H9 (cell line): ENCODE results near the gene CR1L. TPM values are rescaled to one million over a fixed set of nuclear protein-coding genes. Genes with fewer than 3 reads are reported as not detected.
A peak's percentile ranks its signal among the peaks of the same experiment; 100 is the strongest.

ENCODE experiments used
- DNase-seq: peaks from one replicate; pipeline ENCODE4 v3.0.0-alpha.2; 2017
- H2AFZ ChIP-seq: one replicate; pipeline ENCODE4 v1.6.1; 2013; ENCODE audit warnings: mild to moderate bottlenecking, low read length, control low read depth, moderate library complexity
- H2AK5ac ChIP-seq: 2 replicates; pipeline ENCODE4 v1.6.1; 2013; ENCODE audit warnings: low read length, control low read depth, mixed read lengths; ENCODE audit not compliant: insufficient read length
- H2BK120ac ChIP-seq: one replicate; pipeline ENCODE4 v1.6.1; 2013; ENCODE audit warnings: low read depth, mild to moderate bottlenecking, low read length, control low read depth, inconsistent platforms; ENCODE audit not compliant: poor library complexity, severe bottlenecking
- H2BK12ac ChIP-seq: 2 replicates; pipeline ENCODE4 v1.6.1; 2013; ENCODE audit warnings: low read length, control low read depth, mixed read lengths, low read depth; ENCODE audit not compliant: insufficient read length
- H2BK15ac ChIP-seq: 2 replicates; pipeline ENCODE4 v1.6.1; 2013; ENCODE audit warnings: low read depth, low read length, control low read depth
- H2BK20ac ChIP-seq: one replicate; pipeline ENCODE4 v1.6.1; 2013; ENCODE audit warnings: low read depth, mild to moderate bottlenecking, low read length, control low read depth, inconsistent platforms; ENCODE audit not compliant: poor library complexity, severe bottlenecking
- H2BK5ac ChIP-seq: 2 replicates; pipeline ENCODE4 v1.6.1; 2013; ENCODE audit warnings: low read length, control low read depth, mixed read lengths; ENCODE audit not compliant: insufficient read length
- H3K14ac ChIP-seq: 2 replicates; pipeline ENCODE4 v1.6.1; 2013; ENCODE audit warnings: low read length, control low read depth; ENCODE audit not compliant: insufficient read depth
- H3K18ac ChIP-seq: 2 replicates; pipeline ENCODE4 v1.6.1; 2013; ENCODE audit warnings: low read depth, mild to moderate bottlenecking, mixed read lengths, low read length, control low read depth; ENCODE audit not compliant: insufficient read length
- H3K23ac ChIP-seq: 2 replicates; pipeline ENCODE4 v1.6.1; 2013; ENCODE audit warnings: low read length, control low read depth, mixed read lengths, low read depth; ENCODE audit not compliant: insufficient read length
- H3K23me2 ChIP-seq: 2 replicates; pipeline ENCODE4 v1.6.1; 2013; ENCODE audit warnings: low read depth, mild to moderate bottlenecking, mixed read lengths, low read length, control low read depth; ENCODE audit not compliant: insufficient read length, poor library complexity, severe bottlenecking
- H3K27ac ChIP-seq: 2 replicates; pipeline ENCODE4 v1.5.1; 2013; ENCODE audit warnings: low read length, control low read depth, mixed read lengths, low read depth; ENCODE audit not compliant: insufficient read length
- H3K27me3 ChIP-seq: 2 replicates; pipeline ENCODE4 v1.6.1; 2013; ENCODE audit warnings: low read length, control low read depth, inconsistent platforms; ENCODE audit not compliant: insufficient read depth
- H3K4ac ChIP-seq: 2 replicates; pipeline ENCODE4 v1.6.1; 2013; ENCODE audit warnings: low read depth, mild to moderate bottlenecking, control low read depth, inconsistent platforms, low read length, moderate library complexity
- H3K4me1 ChIP-seq: 2 replicates; pipeline ENCODE4 v1.6.1; 2013; ENCODE audit warnings: low read length, control low read depth, inconsistent platforms; ENCODE audit not compliant: insufficient read depth
- H3K4me2 ChIP-seq: 2 replicates; pipeline ENCODE4 v1.6.1; 2013; ENCODE audit warnings: low read length, control low read depth, mixed read lengths; ENCODE audit not compliant: insufficient read length, insufficient read depth
- H3K56ac ChIP-seq: 2 replicates; pipeline ENCODE4 v1.6.1; 2013; ENCODE audit warnings: low read depth, mild to moderate bottlenecking, mixed read lengths, low read length, control low read depth; ENCODE audit not compliant: insufficient read length
- H3K79me1 ChIP-seq: 2 replicates; pipeline ENCODE4 v1.6.1; 2013; ENCODE audit warnings: low read depth, mild to moderate bottlenecking, moderate library complexity, low read length, control low read depth, inconsistent platforms; ENCODE audit not compliant: insufficient read depth, poor library complexity, severe bottlenecking
- H3K79me2 ChIP-seq: 2 replicates; pipeline ENCODE4 v1.6.1; 2013; ENCODE audit warnings: low read length, control low read depth, inconsistent platforms; ENCODE audit not compliant: insufficient read depth
- H3K9ac ChIP-seq: 2 replicates; pipeline ENCODE4 v1.6.1; 2013; ENCODE audit warnings: low read length, control low read depth, mixed read lengths; ENCODE audit not compliant: insufficient read length; ENCODE audit errors: extremely low read depth
- H3K9me3 ChIP-seq: one replicate; pipeline ENCODE4 v1.6.1; 2013; ENCODE audit warnings: low read depth, low read length, inconsistent platforms; ENCODE audit not compliant: control insufficient read depth
- H3T11ph ChIP-seq: one replicate; pipeline ENCODE4 v1.6.1; 2013; ENCODE audit warnings: mild to moderate bottlenecking, low read length, control low read depth, inconsistent platforms
- H4K20me1 ChIP-seq: one replicate; pipeline ENCODE4 v1.6.1; 2013; ENCODE audit not compliant: control insufficient read depth, insufficient read length, insufficient read depth
- H4K5ac ChIP-seq: 2 replicates; pipeline ENCODE4 v1.6.1; 2013; ENCODE audit warnings: low read depth, mild to moderate bottlenecking, mixed read lengths, low read length, control low read depth; ENCODE audit not compliant: insufficient read length
- H4K8ac ChIP-seq: replicated peaks from 2 replicates; pipeline ENCODE4 v1.6.1; 2013; ENCODE audit warnings: low read length, control low read depth, mixed read lengths, low read depth; ENCODE audit not compliant: insufficient read length
- H4K91ac ChIP-seq: 2 replicates; pipeline ENCODE4 v1.6.1; 2013; ENCODE audit warnings: low read depth, mild to moderate bottlenecking, moderate library complexity, mixed read lengths, low read length, control low read depth; ENCODE audit not compliant: insufficient read length
- H3K27ac Mint-ChIP-seq, 3 experiments: 2 replicates in 2 of 3; 3 replicates in 1 of 3; pipeline ENCODE4 v1.8.0; 2020 to 2021; ENCODE audit warnings: mixed read lengths in 3 of 3, mild to moderate bottlenecking in 1 of 3, moderate library complexity in 1 of 3
- H3K27me3 Mint-ChIP-seq: 2 replicates; pipeline ENCODE4 v1.8.0; 2021; ENCODE audit warnings: low read depth, mild to moderate bottlenecking, moderate library complexity, mixed read lengths
- H3K36me3 Mint-ChIP-seq, 3 experiments: 2 replicates in 2 of 3; 3 replicates in 1 of 3; pipeline ENCODE4 v1.8.0; 2020 to 2021; ENCODE audit warnings: low read depth in 3 of 3, mixed read lengths in 3 of 3; ENCODE audit not compliant: insufficient read depth in 1 of 3
- H3K4me1 Mint-ChIP-seq, 2 experiments: 2 replicates each; pipeline ENCODE4 v1.8.0; 2020; ENCODE audit warnings: mixed read lengths in 2 of 2
- H3K4me3 Mint-ChIP-seq, 2 experiments: 2 replicates in 1 of 2; 3 replicates in 1 of 2; pipeline ENCODE4 v1.8.0; 2020 to 2021; ENCODE audit warnings: mild to moderate bottlenecking in 2 of 2, mixed read lengths in 2 of 2, moderate library complexity in 1 of 2
- H3K9me3 Mint-ChIP-seq, 2 experiments: 2 replicates in 1 of 2; 3 replicates in 1 of 2; pipeline ENCODE4 v1.8.0; 2020; ENCODE audit warnings: mild to moderate bottlenecking in 2 of 2, mixed read lengths in 2 of 2, moderate library complexity in 1 of 2
- WGBS: extraction: QIAGEN DNeasy Blood & Tissue Kit; methylation state at CpG from one replicate; pipeline ENCODE4 v1.1.7; 2013; ENCODE audit warnings: missing lambda C conversion rate, low lambda C conversion rate, mixed read lengths; ENCODE audit not compliant: insufficient read length; ENCODE audit errors: extremely low coverage; 5-methylcytosine and 5-hydroxymethylcytosine counted together
- total RNA-seq: library from RNA; stranded (reverse); gene quantifications from 2 replicates; pipeline ENCODE4 v1.2.1, GENCODE V29; 2021
- TF ChIP-seq, protein P1 (sequence below): fragments of 200-600 bp; sonication (generic); conservative IDR thresholded peaks from 3 replicates; pipeline ENCODE4 v1.8.0; 2021; ENCODE audit warnings: antibody characterized with exemption, mild to moderate bottlenecking

The CR1L gene
- total RNA-seq, 1 experiment from 2014 or later, result 0.37 TPM

DNA sequence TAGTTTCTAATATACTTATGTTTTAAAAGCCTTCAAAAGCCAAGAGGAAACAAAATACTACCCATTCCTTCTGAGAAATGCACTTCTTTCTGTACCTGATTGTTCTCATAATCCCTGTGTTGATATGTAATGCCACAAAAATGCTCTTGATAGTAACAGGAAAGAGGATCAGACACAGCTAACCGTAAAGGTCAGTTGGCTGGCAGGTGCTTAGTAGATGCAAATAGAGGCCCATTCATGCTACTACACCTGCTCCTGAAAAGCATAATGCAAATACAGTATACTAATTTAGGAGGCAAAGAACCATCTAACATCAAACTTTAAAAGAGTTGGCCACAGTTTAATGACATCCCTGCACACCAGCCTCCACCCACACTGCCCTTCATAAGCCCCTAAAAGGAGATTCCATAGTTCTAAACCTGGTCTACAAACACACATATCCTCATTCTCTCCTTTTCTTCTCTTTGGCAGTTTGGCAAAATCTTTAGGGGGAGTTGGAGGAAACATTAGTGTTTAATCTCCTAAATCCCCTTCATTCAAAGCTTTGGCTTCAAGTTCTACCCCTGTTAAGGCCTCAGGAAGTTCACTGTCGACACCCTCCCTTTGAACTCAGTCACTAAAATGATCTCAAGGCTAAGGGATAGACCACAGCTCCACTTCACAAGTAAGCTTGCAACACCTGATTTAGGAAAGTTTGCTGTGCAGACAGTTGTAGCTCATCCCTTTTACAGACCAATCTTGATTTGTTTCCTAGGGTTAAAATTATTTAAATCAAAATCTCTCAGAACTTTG is 104.0 kb downstream of the CR1L start:
- Histone ChIP-seq H2BK12ac (no peak overlapping the region), H3K4ac (no peak overlapping the region), H3K79me2 (peaks cover 20% of the 10 kb centered on the region; the same call in 1 of the 2 replicates), H3K9ac (no peak overlapping the region), H3K23ac (no peak overlapping the region), H2AK5ac (no peak overlapping the region), H3K23me2 (peaks cover 4% of the 10 kb centered on the region), H3K14ac (no peak overlapping the region), H3K79me1 (no peaks in the 10 kb centered on the region), H2AFZ (no peak overlapping the region), H3K56ac (no peak overlapping the region), H3K27me3 (no peaks in the 10 kb centered on the region), H2BK120ac (no peak overlapping the region), H4K20me1 (no peaks in the 10 kb centered on the region), H3T11ph (no peak overlapping the region), H3K18ac (no peak overlapping the region), H2BK20ac (no peak overlapping the region), H4K5ac (no peak overlapping the region), H4K91ac (no peak overlapping the region), H2BK15ac (no peak overlapping the region), H3K9me3 (no peaks in the 10 kb centered on the region), H3K4me1 (peaks cover 3% of the 10 kb centered on the region; the same call in 1 of the 2 replicates), H2BK5ac (no peak overlapping the region), H3K27ac (no peak overlapping the region), H4K8ac (no peak overlapping the region), H3K4me2 (no peak overlapping the region)
- Mint-ChIP-seq H3K27ac (peak overlapping the region in 1 of 3 experiments; percentile 55; a peak in 2 of 7 replicates), H3K4me3 (peak overlapping the region in 1 of 2 experiments; percentile 30; a peak in 1 of 5 replicates), H3K4me1 (peaks cover 53 to 55% of the 10 kb centered on the region in 2 experiments), H3K36me3 (no peaks in the 10 kb centered on the region), H3K9me3 (no peaks in the 10 kb centered on the region), H3K27me3 (no peaks in the 10 kb centered on the region)
- no peak for DNase-seq
- TF ChIP-seq, protein P1, sequence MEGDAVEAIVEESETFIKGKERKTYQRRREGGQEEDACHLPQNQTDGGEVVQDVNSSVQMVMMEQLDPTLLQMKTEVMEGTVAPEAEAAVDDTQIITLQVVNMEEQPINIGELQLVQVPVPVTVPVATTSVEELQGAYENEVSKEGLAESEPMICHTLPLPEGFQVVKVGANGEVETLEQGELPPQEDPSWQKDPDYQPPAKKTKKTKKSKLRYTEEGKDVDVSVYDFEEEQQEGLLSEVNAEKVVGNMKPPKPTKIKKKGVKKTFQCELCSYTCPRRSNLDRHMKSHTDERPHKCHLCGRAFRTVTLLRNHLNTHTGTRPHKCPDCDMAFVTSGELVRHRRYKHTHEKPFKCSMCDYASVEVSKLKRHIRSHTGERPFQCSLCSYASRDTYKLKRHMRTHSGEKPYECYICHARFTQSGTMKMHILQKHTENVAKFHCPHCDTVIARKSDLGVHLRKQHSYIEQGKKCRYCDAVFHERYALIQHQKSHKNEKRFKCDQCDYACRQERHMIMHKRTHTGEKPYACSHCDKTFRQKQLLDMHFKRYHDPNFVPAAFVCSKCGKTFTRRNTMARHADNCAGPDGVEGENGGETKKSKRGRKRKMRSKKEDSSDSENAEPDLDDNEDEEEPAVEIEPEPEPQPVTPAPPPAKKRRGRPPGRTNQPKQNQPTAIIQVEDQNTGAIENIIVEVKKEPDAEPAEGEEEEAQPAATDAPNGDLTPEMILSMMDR, result no peak
- no CpG with 5 or more reads among the region's 2 CpGs for WGBS
